Tibial nerve (tissue), 4 donors: Measurements from ENCODE around the gene ZBTB26.

Source experiments
- CTCF ChIP-seq, 5 experiments: fragments of 200-600 bp in 3 of 5; fragments of 450-650 bp in 2 of 5; sonication (generic) in 3 of 5; IDR thresholded peaks; one replicate each; pipeline ENCODE4 v1.5.1; 2016 to 2019; ENCODE audit warnings: antibody characterized with exemption in 5 of 5, mild to moderate bottlenecking in 3 of 5, moderate library complexity in 2 of 5
- EP300 ChIP-seq, 2 donors: sonication (generic); formaldehyde crosslinking; IDR thresholded peaks; one replicate each; pipeline ENCODE4 v1.6.1; 2017; ENCODE audit warnings: antibody characterized with exemption in 2 of 2, mild to moderate bottlenecking in 1 of 2
- POLR2A ChIP-seq, 2 donors: fragments of 450-650 bp; IDR thresholded peaks; one replicate each; pipeline ENCODE4 v1.6.1; 2017; ENCODE audit warnings: antibody characterized with exemption in 2 of 2, mild to moderate bottlenecking in 2 of 2, moderate library complexity in 2 of 2

- TF ChIP-seq CTCF (IDR thresholded peaks at IDR 0.05) (no peak), POLR2A (IDR thresholded peaks at IDR 0.05) (no peak), EP300 (IDR thresholded peaks at IDR 0.05) (no peak)
Observed at GRCh38 chr9:122888480-122888879, 42.8 kb downstream of the ZBTB26 start.
